Thoracic aorta (tissue), 2 donors: ENCODE data around the gene RBM12. TPM values are rescaled to one million over a fixed set of nuclear protein-coding genes. Genes with fewer than 3 reads are reported as not detected.

Source experiments
- ATAC-seq: fragments of 150-250 bp; one replicate; pipeline ENCODE4 v1.8.0; 2017; ENCODE audit warnings: low read depth; ENCODE audit not compliant: insufficient number of reproducible peaks, low FRiP score
- DNase-seq: peaks from one replicate; pipeline ENCODE4 v3.0.0-alpha.2; 2020; ENCODE audit warnings: low spot score
- H3K27ac ChIP-seq, 2 donors: fragments of 200-600 bp; sonication (generic); 1 replicate in 1 of 2; 2 replicates in 1 of 2; pipeline ENCODE4 v1.5.1; 2016; ENCODE audit warnings: mild to moderate bottlenecking in 2 of 2, moderate library complexity in 2 of 2
- H3K27me3 ChIP-seq: fragments of 200-600 bp; sonication (generic); replicated peaks from 2 replicates; pipeline ENCODE4 v1.6.0; 2016; ENCODE audit warnings: mild to moderate bottlenecking; ENCODE audit not compliant: insufficient read depth
- H3K36me3 ChIP-seq: fragments of 200-600 bp; sonication (generic); one replicate; pipeline ENCODE4 v1.5.1; 2016
- H3K4me1 ChIP-seq, 2 donors: fragments of 200-600 bp; sonication (generic); 1 replicate in 1 of 2; 2 replicates in 1 of 2; pipeline versions ENCODE4 v1.5.1 to v1.6.0; 2016; ENCODE audit warnings: low read depth in 2 of 2, mild to moderate bottlenecking in 1 of 2; ENCODE audit not compliant: control insufficient read depth in 1 of 2
- H3K4me3 ChIP-seq: fragments of 200-600 bp; sonication (generic); 2 replicates; pipeline ENCODE4 v1.5.1; 2016; ENCODE audit warnings: mild to moderate bottlenecking
- H3K9me3 ChIP-seq: fragments of 200-600 bp; sonication (generic); 2 replicates; pipeline ENCODE4 v1.5.1; 2016
- total RNA-seq, 2 donors: library from RNA; depleted of rRNA; stranded (reverse); fragments of >200 nt; gene quantifications; one replicate each; pipeline versions ENCODE4 v1.1.0 to v1.2.3, GENCODE V29; 2016
- TF ChIP-seq, protein P1 (sequence below): fragments of 200-600 bp; sonication (generic); IDR thresholded peaks from one replicate; pipeline ENCODE4 v1.5.1; 2019; ENCODE audit warnings: antibody characterized with exemption

The RBM12 gene
- total RNA-seq, 2 donors from 2014 or later: 21.7 to 43.4 TPM

DNA sequence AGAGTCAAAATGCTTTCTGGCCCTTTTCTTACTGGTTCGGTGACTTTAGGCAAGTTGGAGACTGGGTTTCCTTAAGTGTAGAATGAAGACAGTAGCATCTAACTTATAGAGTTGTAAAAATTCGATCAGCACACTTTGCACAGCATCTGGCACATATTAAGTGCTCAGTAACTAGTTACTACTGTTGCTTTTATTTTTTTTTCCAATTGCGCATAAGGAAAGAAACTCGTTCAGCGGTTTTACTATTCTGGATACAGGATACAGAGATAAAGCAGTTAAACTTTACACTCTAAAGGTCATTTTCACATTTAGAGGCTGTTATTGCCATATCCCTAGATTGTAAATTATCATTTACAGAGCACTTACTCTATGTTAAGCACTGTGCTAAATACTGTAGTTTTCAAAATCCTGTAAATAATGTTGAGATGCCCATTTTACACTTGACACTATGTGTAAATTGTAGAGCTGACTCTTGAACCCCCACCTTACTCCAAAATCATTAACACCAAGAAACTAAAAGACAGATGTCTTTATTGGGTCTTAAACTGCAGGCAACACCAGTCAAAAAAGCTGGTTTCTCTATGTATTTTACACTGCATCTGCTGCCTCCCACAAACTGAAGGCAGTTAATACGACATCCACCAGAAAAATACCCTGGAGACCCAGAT, 35.4 kb upstream of the RBM12 start:
- H3K4me3 ChIP-seq: peak overlapping the region; percentile 95
- DNase-seq (no peak), ATAC-seq (no peak)
- no peaks in the 10 kb centered on the region for H3K9me3 ChIP-seq
- TF ChIP-seq, protein P1, sequence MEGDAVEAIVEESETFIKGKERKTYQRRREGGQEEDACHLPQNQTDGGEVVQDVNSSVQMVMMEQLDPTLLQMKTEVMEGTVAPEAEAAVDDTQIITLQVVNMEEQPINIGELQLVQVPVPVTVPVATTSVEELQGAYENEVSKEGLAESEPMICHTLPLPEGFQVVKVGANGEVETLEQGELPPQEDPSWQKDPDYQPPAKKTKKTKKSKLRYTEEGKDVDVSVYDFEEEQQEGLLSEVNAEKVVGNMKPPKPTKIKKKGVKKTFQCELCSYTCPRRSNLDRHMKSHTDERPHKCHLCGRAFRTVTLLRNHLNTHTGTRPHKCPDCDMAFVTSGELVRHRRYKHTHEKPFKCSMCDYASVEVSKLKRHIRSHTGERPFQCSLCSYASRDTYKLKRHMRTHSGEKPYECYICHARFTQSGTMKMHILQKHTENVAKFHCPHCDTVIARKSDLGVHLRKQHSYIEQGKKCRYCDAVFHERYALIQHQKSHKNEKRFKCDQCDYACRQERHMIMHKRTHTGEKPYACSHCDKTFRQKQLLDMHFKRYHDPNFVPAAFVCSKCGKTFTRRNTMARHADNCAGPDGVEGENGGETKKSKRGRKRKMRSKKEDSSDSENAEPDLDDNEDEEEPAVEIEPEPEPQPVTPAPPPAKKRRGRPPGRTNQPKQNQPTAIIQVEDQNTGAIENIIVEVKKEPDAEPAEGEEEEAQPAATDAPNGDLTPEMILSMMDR: no peak
- H3K27ac ChIP-seq: peak overlapping the region; percentile 92 to 94
- H3K36me3 ChIP-seq: peaks cover 28% of the 10 kb centered on the region
- H3K27me3 ChIP-seq: no peaks in the 10 kb centered on the region
- peaks cover 15 to 28% of the 10 kb centered on the region in 2 donors for H3K4me1 ChIP-seq

DNA sequence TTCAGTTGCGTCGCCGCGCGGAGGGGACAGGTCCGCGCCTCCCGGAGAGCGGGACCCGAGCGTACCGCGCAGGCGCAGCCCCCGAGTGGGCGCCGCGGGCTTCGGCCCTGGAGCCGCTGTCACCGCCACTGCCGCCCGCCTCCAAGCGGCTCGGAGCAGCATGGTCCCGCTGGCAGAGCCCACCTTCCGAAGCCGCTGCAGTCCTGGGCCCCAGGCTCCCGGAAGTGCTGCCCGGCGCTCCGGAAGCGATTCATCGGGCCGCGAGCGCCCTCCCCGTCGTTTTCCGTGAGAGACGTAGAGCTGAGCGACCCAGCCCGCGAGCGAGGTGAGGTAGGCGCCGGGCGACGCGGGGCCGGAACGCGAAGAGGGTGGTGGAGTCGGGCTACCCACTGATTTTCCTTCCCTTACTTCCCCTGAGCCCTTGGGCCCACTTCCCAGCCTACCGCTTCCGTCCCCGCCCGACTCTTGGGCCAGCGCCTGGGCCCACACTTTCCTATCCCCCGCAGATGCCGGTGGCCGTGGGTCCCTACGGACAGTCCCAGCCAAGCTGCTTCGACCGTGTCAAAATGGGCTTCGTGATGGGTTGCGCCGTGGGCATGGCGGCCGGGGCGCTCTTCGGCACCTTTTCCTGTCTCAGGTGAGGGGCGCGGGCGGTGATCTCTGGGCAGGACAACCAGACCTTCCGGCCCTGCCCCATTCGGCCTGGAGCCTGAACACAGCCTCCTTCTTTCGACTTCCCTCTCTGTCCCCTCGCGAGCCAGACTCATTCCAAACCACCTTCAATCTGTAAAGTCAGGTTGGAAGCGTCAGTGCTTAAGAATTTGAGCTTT, 34.6 kb upstream of the RBM12 start, which contains the start of the genes NFS1 and ROMO1:
Gene NFS1 (minus strand): TSS at position 226 of the 830 bp plus-strand sequence. CDS start 64 bp downstream, at position 162.
Gene ROMO1 (plus strand): TSS at position 279 of the 830 bp plus-strand sequence. CDS start 228 bp downstream, at position 507.
- H3K9me3 ChIP-seq: no peaks in the 10 kb centered on the region
- H3K36me3 ChIP-seq: peaks cover 27% of the 10 kb centered on the region
- H3K27me3 ChIP-seq: no peaks in the 10 kb centered on the region
- peak within 1 kb of the TSS; percentile 95 for H3K4me3 ChIP-seq
- ATAC-seq (peak; percentile 67), DNase-seq (peak; percentile 39)
- TF ChIP-seq, protein P1: peak; percentile 39
- H3K27ac ChIP-seq: peak within 1 kb of the TSS; percentile 92 to 94
- peaks cover 15 to 28% of the 10 kb centered on the region in 2 donors for H3K4me1 ChIP-seq

DNA sequence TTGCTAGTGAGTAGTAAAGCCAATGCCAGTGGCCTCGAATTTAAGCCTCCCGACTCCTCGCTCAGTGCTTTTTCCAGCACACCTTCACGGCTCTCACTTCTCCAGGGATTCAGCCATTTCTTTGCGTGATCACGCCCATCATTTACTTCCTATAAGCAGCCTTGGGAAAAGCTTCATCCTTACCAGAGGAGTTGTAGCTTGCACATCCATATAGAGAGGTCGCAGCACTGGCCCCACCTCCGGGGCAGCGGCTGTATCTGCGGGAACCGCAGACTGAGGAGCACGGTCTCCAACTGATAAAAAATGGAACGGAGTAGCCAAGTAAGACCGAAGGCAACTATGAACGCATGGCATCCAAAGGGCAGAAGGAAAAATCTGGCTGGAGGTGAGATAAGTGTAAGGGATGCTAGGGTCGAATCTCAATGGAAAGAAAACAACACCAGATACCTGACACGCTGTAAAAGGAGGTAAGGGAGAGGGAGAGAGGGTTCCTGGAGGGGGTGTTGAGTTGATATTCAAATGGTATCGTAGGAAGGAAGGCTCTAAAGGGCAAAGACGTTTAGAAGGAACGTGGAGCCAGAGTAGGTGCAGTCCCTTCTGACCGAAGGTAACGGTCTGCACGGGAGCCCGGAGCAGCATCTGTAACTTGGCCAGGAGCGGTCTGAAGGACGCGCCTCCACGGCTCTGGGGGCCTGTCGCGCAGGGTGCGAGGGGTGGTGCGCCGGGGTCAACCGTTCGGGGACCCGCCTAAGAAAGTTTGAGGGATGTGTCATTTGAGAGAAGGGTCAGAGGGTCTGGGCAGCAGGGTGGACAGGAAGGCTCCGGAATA, 33.8 kb upstream of the RBM12 start:
- DNase-seq: no peak
- Histone ChIP-seq H3K27ac (peak overlapping the region; percentile 92 to 94), H3K36me3 (peaks cover 24% of the 10 kb centered on the region), H3K4me3 (peak overlapping the region; percentile 95), H3K27me3 (no peaks in the 10 kb centered on the region), H3K9me3 (no peaks in the 10 kb centered on the region), H3K4me1 (peaks cover 15 to 28% of the 10 kb centered on the region in 2 donors)
- peak; percentile 23 for ATAC-seq
- TF ChIP-seq, protein P1: no peak

DNA sequence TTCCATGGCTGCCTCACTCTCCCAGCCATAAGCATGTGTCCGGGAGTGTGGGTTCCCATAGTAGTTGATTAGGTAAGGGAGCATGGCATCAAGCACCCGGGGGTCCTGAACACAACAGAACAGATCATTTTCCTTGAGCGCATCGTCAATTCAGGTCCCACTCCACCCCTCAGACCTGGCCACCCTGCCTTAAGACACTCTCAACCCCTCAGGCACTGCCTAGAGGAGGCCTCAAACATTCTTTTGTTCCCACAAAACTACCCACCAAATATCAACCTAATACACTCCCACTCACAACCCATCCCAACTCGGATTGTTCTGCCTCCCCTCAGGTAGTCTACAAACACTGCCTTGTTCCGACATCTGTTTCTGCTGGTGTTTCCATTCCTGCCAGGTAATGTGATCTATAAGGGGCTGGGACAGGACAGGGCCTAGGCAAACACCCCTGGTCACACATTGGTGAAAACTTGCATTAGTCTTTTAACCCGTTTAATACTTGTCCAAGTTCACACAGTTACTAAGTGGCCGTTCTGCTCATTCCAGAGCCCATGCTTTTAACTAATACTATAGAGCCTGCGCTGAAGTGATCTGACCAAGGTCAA, 33.1 kb upstream of the RBM12 start:
- H3K27ac ChIP-seq: peak overlapping the region; percentile 92 to 94
- TF ChIP-seq, protein P1: no peak
- peaks cover 23% of the 10 kb centered on the region for H3K36me3 ChIP-seq
- ATAC-seq: no peak
- peak overlapping the region; percentile 95 for H3K4me3 ChIP-seq
- H3K4me1 ChIP-seq: peaks cover 15 to 28% of the 10 kb centered on the region in 2 donors
- no peaks in the 10 kb centered on the region for H3K9me3 ChIP-seq
- no peaks in the 10 kb centered on the region for H3K27me3 ChIP-seq
- no peak for DNase-seq
